H9 (cell line): ENCODE measurements around the gene TCF25. TPM values are rescaled to one million over a fixed set of nuclear protein-coding genes. Genes with fewer than 3 reads are reported as not detected.
"Not testable (repeated sequence)": the region's sequence is repeated elsewhere in the genome, so short reads cannot be mapped to it uniquely, and the experiment has no call there.

Source experiments
- DNase-seq: peaks from one replicate; pipeline ENCODE4 v3.0.0-alpha.2; 2017
- H2AFZ ChIP-seq: one replicate; pipeline ENCODE4 v1.6.1; 2013; ENCODE audit warnings: mild to moderate bottlenecking, low read length, control low read depth, moderate library complexity
- H2AK5ac ChIP-seq: 2 replicates; pipeline ENCODE4 v1.6.1; 2013; ENCODE audit warnings: low read length, control low read depth, mixed read lengths; ENCODE audit not compliant: insufficient read length
- H2BK120ac ChIP-seq: one replicate; pipeline ENCODE4 v1.6.1; 2013; ENCODE audit warnings: low read depth, mild to moderate bottlenecking, low read length, control low read depth, inconsistent platforms; ENCODE audit not compliant: poor library complexity, severe bottlenecking
- H2BK12ac ChIP-seq: 2 replicates; pipeline ENCODE4 v1.6.1; 2013; ENCODE audit warnings: low read length, control low read depth, mixed read lengths, low read depth; ENCODE audit not compliant: insufficient read length
- H2BK15ac ChIP-seq: 2 replicates; pipeline ENCODE4 v1.6.1; 2013; ENCODE audit warnings: low read depth, low read length, control low read depth
- H2BK20ac ChIP-seq: one replicate; pipeline ENCODE4 v1.6.1; 2013; ENCODE audit warnings: low read depth, mild to moderate bottlenecking, low read length, control low read depth, inconsistent platforms; ENCODE audit not compliant: poor library complexity, severe bottlenecking
- H2BK5ac ChIP-seq: 2 replicates; pipeline ENCODE4 v1.6.1; 2013; ENCODE audit warnings: low read length, control low read depth, mixed read lengths; ENCODE audit not compliant: insufficient read length
- H3K14ac ChIP-seq: 2 replicates; pipeline ENCODE4 v1.6.1; 2013; ENCODE audit warnings: low read length, control low read depth; ENCODE audit not compliant: insufficient read depth
- H3K18ac ChIP-seq: 2 replicates; pipeline ENCODE4 v1.6.1; 2013; ENCODE audit warnings: low read depth, mild to moderate bottlenecking, mixed read lengths, low read length, control low read depth; ENCODE audit not compliant: insufficient read length
- H3K23ac ChIP-seq: 2 replicates; pipeline ENCODE4 v1.6.1; 2013; ENCODE audit warnings: low read length, control low read depth, mixed read lengths, low read depth; ENCODE audit not compliant: insufficient read length
- H3K23me2 ChIP-seq: 2 replicates; pipeline ENCODE4 v1.6.1; 2013; ENCODE audit warnings: low read depth, mild to moderate bottlenecking, mixed read lengths, low read length, control low read depth; ENCODE audit not compliant: insufficient read length, poor library complexity, severe bottlenecking
- H3K27ac ChIP-seq: 2 replicates; pipeline ENCODE4 v1.5.1; 2013; ENCODE audit warnings: low read length, control low read depth, mixed read lengths, low read depth; ENCODE audit not compliant: insufficient read length
- H3K27me3 ChIP-seq: 2 replicates; pipeline ENCODE4 v1.6.1; 2013; ENCODE audit warnings: low read length, control low read depth, inconsistent platforms; ENCODE audit not compliant: insufficient read depth
- H3K4ac ChIP-seq: 2 replicates; pipeline ENCODE4 v1.6.1; 2013; ENCODE audit warnings: low read depth, mild to moderate bottlenecking, control low read depth, inconsistent platforms, low read length, moderate library complexity
- H3K4me1 ChIP-seq: 2 replicates; pipeline ENCODE4 v1.6.1; 2013; ENCODE audit warnings: low read length, control low read depth, inconsistent platforms; ENCODE audit not compliant: insufficient read depth
- H3K4me2 ChIP-seq: 2 replicates; pipeline ENCODE4 v1.6.1; 2013; ENCODE audit warnings: low read length, control low read depth, mixed read lengths; ENCODE audit not compliant: insufficient read length, insufficient read depth
- H3K56ac ChIP-seq: 2 replicates; pipeline ENCODE4 v1.6.1; 2013; ENCODE audit warnings: low read depth, mild to moderate bottlenecking, mixed read lengths, low read length, control low read depth; ENCODE audit not compliant: insufficient read length
- H3K79me1 ChIP-seq: 2 replicates; pipeline ENCODE4 v1.6.1; 2013; ENCODE audit warnings: low read depth, mild to moderate bottlenecking, moderate library complexity, low read length, control low read depth, inconsistent platforms; ENCODE audit not compliant: insufficient read depth, poor library complexity, severe bottlenecking
- H3K79me2 ChIP-seq: 2 replicates; pipeline ENCODE4 v1.6.1; 2013; ENCODE audit warnings: low read length, control low read depth, inconsistent platforms; ENCODE audit not compliant: insufficient read depth
- H3K9ac ChIP-seq: 2 replicates; pipeline ENCODE4 v1.6.1; 2013; ENCODE audit warnings: low read length, control low read depth, mixed read lengths; ENCODE audit not compliant: insufficient read length; ENCODE audit errors: extremely low read depth
- H3K9me3 ChIP-seq: one replicate; pipeline ENCODE4 v1.6.1; 2013; ENCODE audit warnings: low read depth, low read length, inconsistent platforms; ENCODE audit not compliant: control insufficient read depth
- H3T11ph ChIP-seq: one replicate; pipeline ENCODE4 v1.6.1; 2013; ENCODE audit warnings: mild to moderate bottlenecking, low read length, control low read depth, inconsistent platforms
- H4K20me1 ChIP-seq: one replicate; pipeline ENCODE4 v1.6.1; 2013; ENCODE audit not compliant: control insufficient read depth, insufficient read length, insufficient read depth
- H4K5ac ChIP-seq: 2 replicates; pipeline ENCODE4 v1.6.1; 2013; ENCODE audit warnings: low read depth, mild to moderate bottlenecking, mixed read lengths, low read length, control low read depth; ENCODE audit not compliant: insufficient read length
- H4K8ac ChIP-seq: replicated peaks from 2 replicates; pipeline ENCODE4 v1.6.1; 2013; ENCODE audit warnings: low read length, control low read depth, mixed read lengths, low read depth; ENCODE audit not compliant: insufficient read length
- H4K91ac ChIP-seq: 2 replicates; pipeline ENCODE4 v1.6.1; 2013; ENCODE audit warnings: low read depth, mild to moderate bottlenecking, moderate library complexity, mixed read lengths, low read length, control low read depth; ENCODE audit not compliant: insufficient read length
- H3K27ac Mint-ChIP-seq, 3 experiments: 2 replicates in 2 of 3; 3 replicates in 1 of 3; pipeline ENCODE4 v1.8.0; 2020 to 2021; ENCODE audit warnings: mixed read lengths in 3 of 3, mild to moderate bottlenecking in 1 of 3, moderate library complexity in 1 of 3
- H3K27me3 Mint-ChIP-seq: 2 replicates; pipeline ENCODE4 v1.8.0; 2021; ENCODE audit warnings: low read depth, mild to moderate bottlenecking, moderate library complexity, mixed read lengths
- H3K36me3 Mint-ChIP-seq, 3 experiments: 2 replicates in 2 of 3; 3 replicates in 1 of 3; pipeline ENCODE4 v1.8.0; 2020 to 2021; ENCODE audit warnings: low read depth in 3 of 3, mixed read lengths in 3 of 3; ENCODE audit not compliant: insufficient read depth in 1 of 3
- H3K4me1 Mint-ChIP-seq, 2 experiments: 2 replicates each; pipeline ENCODE4 v1.8.0; 2020; ENCODE audit warnings: mixed read lengths in 2 of 2
- H3K4me3 Mint-ChIP-seq, 2 experiments: 2 replicates in 1 of 2; 3 replicates in 1 of 2; pipeline ENCODE4 v1.8.0; 2020 to 2021; ENCODE audit warnings: mild to moderate bottlenecking in 2 of 2, mixed read lengths in 2 of 2, moderate library complexity in 1 of 2
- H3K9me3 Mint-ChIP-seq, 2 experiments: 2 replicates in 1 of 2; 3 replicates in 1 of 2; pipeline ENCODE4 v1.8.0; 2020; ENCODE audit warnings: mild to moderate bottlenecking in 2 of 2, mixed read lengths in 2 of 2, moderate library complexity in 1 of 2
- WGBS: extraction: QIAGEN DNeasy Blood & Tissue Kit; methylation state at CpG from one replicate; pipeline ENCODE4 v1.1.7; 2013; ENCODE audit warnings: missing lambda C conversion rate, low lambda C conversion rate, mixed read lengths; ENCODE audit not compliant: insufficient read length; ENCODE audit errors: extremely low coverage; 5-methylcytosine and 5-hydroxymethylcytosine counted together
- total RNA-seq: library from RNA; stranded (reverse); gene quantifications from 2 replicates; pipeline ENCODE4 v1.2.1, GENCODE V29; 2021
- TF ChIP-seq, protein P1 (sequence below): fragments of 200-600 bp; sonication (generic); conservative IDR thresholded peaks from 3 replicates; pipeline ENCODE4 v1.8.0; 2021; ENCODE audit warnings: antibody characterized with exemption, mild to moderate bottlenecking

TCF25 gene
- total RNA-seq, 1 experiment from 2014 or later, result 109 TPM

DNA sequence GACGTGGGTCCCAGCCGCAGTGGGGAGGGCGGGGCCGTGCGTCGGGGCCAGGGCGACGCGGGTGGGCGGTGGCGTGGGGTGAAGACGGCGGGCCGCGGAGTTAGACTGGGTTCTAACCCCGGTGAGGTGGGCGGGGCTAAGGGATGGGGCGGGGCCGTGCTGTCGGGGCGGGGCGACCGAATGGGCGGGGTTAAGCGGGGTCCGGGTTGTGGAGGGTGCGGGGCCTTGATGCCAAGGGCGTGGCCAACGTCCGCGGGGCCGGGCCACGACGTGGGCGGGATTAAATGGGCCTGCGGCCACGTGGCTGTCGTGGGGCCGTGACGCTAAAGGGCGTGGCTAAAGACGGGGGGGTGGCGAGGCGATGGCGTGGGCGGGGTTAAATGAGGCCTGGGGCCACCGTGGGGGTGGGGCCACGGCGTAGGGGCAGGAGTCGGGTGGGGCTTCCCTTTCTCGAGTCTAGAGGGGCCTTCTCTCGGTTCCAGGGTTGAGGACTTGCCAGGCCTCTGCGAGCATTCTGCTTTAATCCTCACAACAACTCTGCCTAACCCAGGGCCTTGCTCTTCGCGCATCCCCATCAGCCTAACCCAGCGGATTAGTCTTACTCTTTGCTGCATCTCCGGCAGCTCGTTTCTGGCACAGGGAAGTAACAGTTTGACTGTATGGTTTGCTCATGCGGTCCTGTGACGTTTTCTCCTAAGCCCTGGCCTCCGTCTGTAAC, 739 bp downstream of the TCF25 start:
- H3T11ph ChIP-seq, result no peak overlapping the region
- H3K79me2 ChIP-seq, result peaks cover 2% of the 10 kb centered on the region; the same call in 1 of the 2 replicates
- H2BK12ac ChIP-seq, result no peak overlapping the region
- no peaks in the 10 kb centered on the region for H3K9me3 ChIP-seq
- peaks cover 25 to 37% (median 32%) of the 10 kb centered on the region in 3 experiments for H3K36me3 Mint-ChIP-seq
- H3K23ac ChIP-seq, result no peak overlapping the region
- H3K23me2 ChIP-seq, result peaks cover 5% of the 10 kb centered on the region
- no peak overlapping the region for H3K9ac ChIP-seq
- H3K27ac Mint-ChIP-seq, result peak overlapping the region; percentile 80 to 98 (median 98); a peak in 6 of 7 replicates
- H3K27me3 ChIP-seq, result no peaks in the 10 kb centered on the region
- H3K4me3 Mint-ChIP-seq, result peak overlapping the region; percentile 84 to 91
- H4K8ac ChIP-seq, result no peak overlapping the region
- no CpG with 5 or more reads among the region's 61 CpGs for WGBS
- H2AFZ ChIP-seq, result no peak overlapping the region
- H3K4me1 Mint-ChIP-seq, result peaks cover 3 to 9% of the 10 kb centered on the region in 2 experiments; a peak in 2 of 4 replicates
- peak; percentile 95 for DNase-seq
- H2BK120ac ChIP-seq, result no peak overlapping the region
- no peak overlapping the region for H3K4ac ChIP-seq
- TF ChIP-seq, protein P1, sequence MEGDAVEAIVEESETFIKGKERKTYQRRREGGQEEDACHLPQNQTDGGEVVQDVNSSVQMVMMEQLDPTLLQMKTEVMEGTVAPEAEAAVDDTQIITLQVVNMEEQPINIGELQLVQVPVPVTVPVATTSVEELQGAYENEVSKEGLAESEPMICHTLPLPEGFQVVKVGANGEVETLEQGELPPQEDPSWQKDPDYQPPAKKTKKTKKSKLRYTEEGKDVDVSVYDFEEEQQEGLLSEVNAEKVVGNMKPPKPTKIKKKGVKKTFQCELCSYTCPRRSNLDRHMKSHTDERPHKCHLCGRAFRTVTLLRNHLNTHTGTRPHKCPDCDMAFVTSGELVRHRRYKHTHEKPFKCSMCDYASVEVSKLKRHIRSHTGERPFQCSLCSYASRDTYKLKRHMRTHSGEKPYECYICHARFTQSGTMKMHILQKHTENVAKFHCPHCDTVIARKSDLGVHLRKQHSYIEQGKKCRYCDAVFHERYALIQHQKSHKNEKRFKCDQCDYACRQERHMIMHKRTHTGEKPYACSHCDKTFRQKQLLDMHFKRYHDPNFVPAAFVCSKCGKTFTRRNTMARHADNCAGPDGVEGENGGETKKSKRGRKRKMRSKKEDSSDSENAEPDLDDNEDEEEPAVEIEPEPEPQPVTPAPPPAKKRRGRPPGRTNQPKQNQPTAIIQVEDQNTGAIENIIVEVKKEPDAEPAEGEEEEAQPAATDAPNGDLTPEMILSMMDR, result no peak
- no peak overlapping the region for H2AK5ac ChIP-seq
- peaks cover 7 to 14% of the 10 kb centered on the region in 2 experiments for H3K9me3 Mint-ChIP-seq
- H3K14ac ChIP-seq, result no peak overlapping the region
- no peak overlapping the region for H2BK20ac ChIP-seq
- no peak overlapping the region for H3K27ac ChIP-seq
- no peaks in the 10 kb centered on the region for H3K27me3 Mint-ChIP-seq
- H4K5ac ChIP-seq, result no peak overlapping the region
- H2BK5ac ChIP-seq, result no peak overlapping the region
- peak overlapping the region; percentile 22 for H3K4me2 ChIP-seq
- H3K56ac ChIP-seq, result no peak overlapping the region
- H4K20me1 ChIP-seq, result no peaks in the 10 kb centered on the region
- no peak overlapping the region for H4K91ac ChIP-seq
- H3K4me1 ChIP-seq, result no peaks in the 10 kb centered on the region
- H3K18ac ChIP-seq, result peak overlapping the region; percentile 90
- no peak overlapping the region for H2BK15ac ChIP-seq
- no peaks in the 10 kb centered on the region for H3K79me1 ChIP-seq

DNA sequence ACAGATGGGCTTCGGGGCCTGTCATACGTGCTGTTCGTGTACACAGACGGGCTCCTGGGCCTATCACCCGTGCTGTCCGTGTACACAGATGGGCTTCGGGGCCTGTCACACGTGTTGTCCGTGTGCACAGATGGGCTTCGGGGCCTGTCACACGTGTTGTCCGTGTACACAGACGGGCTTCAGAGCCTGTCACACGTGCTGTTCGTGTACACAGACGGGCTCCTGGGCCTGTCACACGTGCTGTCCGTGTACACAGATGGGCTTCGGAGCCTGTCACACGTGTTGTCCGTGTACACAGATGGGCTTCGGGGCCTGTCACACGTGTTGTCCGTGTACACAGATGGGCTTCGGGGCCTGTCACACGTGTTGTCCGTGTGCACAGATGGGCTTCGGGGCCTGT, 5.7 kb downstream of the TCF25 start:
- H3K18ac ChIP-seq, H2BK15ac ChIP-seq, H3K79me2 ChIP-seq, H2BK12ac ChIP-seq, H2AK5ac ChIP-seq, H4K20me1 ChIP-seq, H3K4me1 Mint-ChIP-seq, H3K27ac Mint-ChIP-seq, H4K5ac ChIP-seq, H3K4me1 ChIP-seq, H3K4ac ChIP-seq, H3K23me2 ChIP-seq, H2AFZ ChIP-seq, H3K9ac ChIP-seq, H3K14ac ChIP-seq, H3K23ac ChIP-seq, H2BK120ac ChIP-seq, H2BK20ac ChIP-seq, DNase-seq, H4K91ac ChIP-seq, H3K79me1 ChIP-seq, H3K27me3 Mint-ChIP-seq, H3T11ph ChIP-seq, H3K4me2 ChIP-seq, H2BK5ac ChIP-seq, H3K9me3 ChIP-seq, H3K27ac ChIP-seq, H3K4me3 Mint-ChIP-seq, H3K56ac ChIP-seq, H4K8ac ChIP-seq, H3K27me3 ChIP-seq: not testable (repeated sequence)
- Mint-ChIP-seq H3K9me3 (peaks cover 7 to 14% of the 10 kb centered on the region in 2 experiments), H3K36me3 (peaks cover 38 to 63% (median 62%) of the 10 kb centered on the region in 3 experiments)
- no CpG with 5 or more reads among the region's 28 CpGs for WGBS
